Right renal pelvis (tissue), 4 donors: ENCODE data around the gene PPP1R1C. TPM values are rescaled to one million over a fixed set of nuclear protein-coding genes. Genes with fewer than 3 reads are reported as not detected.

Experiments
- DNase-seq, 4 donors: peaks; one replicate each; pipeline ENCODE4 v3.0.0-alpha.2; 2013; ENCODE audit warnings: low read depth in 4 of 4, low spot score in 3 of 4, missing footprints in 1 of 4
- polyA plus RNA-seq, 4 donors: library from polyadenylated mRNA; unstranded; fragments of 120-200 nt; gene quantifications; one replicate each; pipeline ENCODE4 v1.2.1, GENCODE V29; 2013; ENCODE audit not compliant: insufficient read length in 4 of 4

Gene PPP1R1C
- polyA plus RNA-seq, 4 donors = 1.6 to 2.3 (median 1.9) TPM

DNA sequence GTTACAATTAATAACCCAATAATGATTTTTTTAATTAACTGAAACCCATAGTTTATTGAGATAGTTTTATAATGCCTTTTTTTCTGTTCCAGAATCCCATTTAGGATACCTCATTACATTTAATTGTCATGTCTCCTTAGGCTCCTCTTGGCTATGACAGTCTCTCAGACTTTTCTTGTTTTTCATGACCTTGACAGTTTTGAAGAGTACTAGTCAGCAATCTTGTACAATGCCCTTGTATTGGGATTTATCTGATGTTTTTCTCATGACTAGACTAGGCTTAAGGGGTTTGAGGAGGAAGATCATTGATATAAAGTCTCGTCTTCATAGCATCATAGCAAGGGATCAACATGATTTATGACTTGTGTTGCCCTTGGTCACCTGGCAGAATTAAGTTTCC is 72.4 kb downstream of the PPP1R1C start:
- DNase-seq = no peak

GRCh38 chr2:182061739-182062138 is 76.1 kb downstream of the PPP1R1C start:
- DNase-seq = no peak

DNA sequence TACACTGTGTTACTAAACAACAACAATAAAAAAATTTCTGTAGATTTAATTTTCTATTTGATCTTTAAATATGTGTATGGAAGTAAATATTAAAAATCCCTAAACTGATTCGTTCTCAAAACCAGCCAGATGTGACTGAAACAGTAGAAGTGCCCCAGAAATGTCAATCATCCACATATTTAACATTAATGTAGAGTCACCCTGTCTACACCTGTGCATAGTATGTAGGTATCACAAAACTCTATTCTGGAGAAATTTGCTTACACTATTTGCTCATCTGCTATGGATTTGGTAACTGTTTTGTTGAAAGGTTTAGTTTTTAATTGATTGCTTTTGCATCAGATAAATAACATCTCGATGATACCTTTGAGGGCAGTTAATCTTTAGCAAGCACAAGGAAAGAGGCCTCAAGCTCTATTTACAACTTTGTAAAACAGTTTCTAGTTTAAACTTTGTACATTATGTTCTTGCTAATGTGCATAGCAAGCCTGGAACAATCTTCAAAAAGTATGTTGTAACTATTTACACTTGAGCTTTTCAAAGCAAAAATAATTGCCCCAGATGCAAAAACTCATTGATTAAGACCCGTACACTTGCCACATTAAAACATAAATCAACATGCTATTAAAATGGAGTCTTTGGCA is 76.8 kb downstream of the PPP1R1C start:
- DNase-seq = no peak

GRCh38 chr2:182064019-182064778 is 78.5 kb downstream of the PPP1R1C start:
- no peak for DNase-seq

DNA sequence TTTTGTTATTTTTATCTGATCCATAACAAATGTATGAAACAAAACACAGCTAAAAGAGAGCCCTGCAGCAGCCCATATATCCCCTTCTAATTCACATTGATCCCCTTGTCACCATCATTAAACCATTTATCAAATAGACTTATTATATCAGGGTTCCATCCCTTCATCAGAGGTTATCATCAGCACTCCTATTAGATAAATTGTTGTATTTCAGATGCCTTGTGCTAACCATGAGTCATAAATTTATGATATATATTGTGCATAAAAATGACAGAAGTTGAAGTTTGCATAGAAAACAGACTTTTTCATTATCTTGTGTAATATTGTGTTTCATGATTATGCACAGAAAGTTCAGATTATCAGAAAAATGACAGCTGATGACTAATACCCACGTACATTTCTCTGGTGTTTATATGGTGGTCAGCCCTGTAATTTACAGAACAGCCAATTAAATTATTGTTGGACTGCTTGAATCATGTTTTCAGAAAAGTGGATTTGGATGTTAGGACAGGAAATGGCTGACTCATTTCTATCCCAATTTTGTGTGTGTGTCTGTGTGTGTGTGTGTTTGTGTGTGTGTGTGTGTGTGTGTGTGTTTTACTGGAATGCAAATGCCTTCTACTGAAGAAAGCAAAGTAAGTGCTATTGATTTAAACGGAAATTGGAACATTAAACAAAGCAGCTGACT is 80.9 kb downstream of the PPP1R1C start:
- no peak for DNase-seq

GRCh38 chr2:182067393-182067792 is 81.7 kb downstream of the PPP1R1C start:
- DNase-seq = no peak

GRCh38 chr2:182068811-182069210 is 83.2 kb downstream of the PPP1R1C start:
- DNase-seq = no peak

DNA sequence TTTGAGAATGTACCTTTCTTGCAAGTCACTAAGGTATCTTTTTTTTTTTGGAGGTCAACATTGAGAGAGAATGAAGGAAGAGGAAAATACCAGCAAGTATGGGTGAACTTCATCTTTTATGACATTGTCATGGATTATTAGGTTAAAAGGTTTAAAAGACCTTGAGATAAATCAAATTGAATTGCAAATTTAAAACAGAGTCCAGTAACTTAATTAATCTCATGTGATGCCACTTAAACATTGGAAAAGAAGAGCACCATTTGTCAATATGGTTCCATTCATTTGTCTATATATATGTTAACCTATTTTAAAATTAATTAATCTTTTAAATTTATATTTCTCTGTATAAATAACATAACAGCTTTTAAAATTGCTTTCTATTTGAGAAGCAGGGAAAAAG is 83.8 kb downstream of the PPP1R1C start:
- DNase-seq = no peak

- no peak for DNase-seq
These were observed 84.3 kb downstream of the PPP1R1C start for GRCh38 chr2:182069908-182070307.

DNA sequence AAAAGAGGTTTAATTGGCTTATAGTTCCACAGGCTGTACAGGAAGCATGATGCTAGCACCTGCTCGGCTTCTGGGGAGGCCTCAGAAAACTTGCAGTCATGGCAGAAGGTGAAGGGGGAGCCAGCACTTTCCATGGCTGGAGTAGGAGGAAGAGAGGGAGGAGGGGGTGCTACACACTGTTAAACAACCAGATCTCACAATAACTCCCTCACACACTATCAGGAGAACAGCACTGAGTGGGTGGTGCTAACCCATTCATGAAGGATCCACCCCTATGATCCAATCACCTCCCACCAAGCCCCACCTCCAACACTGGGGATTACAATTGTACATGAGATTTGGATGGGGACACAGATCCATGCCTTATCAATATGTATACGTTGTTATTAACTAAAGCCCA is 85.1 kb downstream of the PPP1R1C start:
- DNase-seq = no peak

- no peak for DNase-seq
These were observed 87.2 kb downstream of the PPP1R1C start for GRCh38 chr2:182072861-182073260.

- DNase-seq = no peak
These were observed 88.0 kb downstream of the PPP1R1C start for GRCh38 chr2:182073613-182074012.

GRCh38 chr2:182077023-182077422 is 91.4 kb downstream of the PPP1R1C start:
- DNase-seq = no peak

- peak; percentile 58 to 72 (median 68) for DNase-seq
These were observed 91.9 kb downstream of the PPP1R1C start for GRCh38 chr2:182077448-182078142.

GRCh38 chr2:182078988-182079602 is 93.4 kb downstream of the PPP1R1C start:
- no peak for DNase-seq

DNA sequence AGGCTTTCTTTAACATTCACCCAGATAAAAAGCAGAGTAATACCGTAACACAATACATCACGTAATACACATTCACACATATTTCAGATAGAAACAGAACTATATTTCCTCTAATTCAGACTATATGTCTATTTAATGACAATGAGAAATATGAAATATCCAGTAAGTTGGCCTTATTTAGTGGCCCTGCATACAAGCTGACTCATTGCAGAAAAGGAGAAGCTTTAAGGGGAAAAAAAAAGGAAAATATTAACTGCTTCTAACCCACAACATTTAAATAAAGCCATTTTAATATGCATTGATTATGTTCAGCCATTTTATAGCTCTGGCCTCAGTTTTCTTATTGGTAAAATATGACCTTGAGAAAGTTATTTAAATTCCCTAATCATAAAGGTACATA is 94.8 kb downstream of the PPP1R1C start:
- DNase-seq = no peak

GRCh38 chr2:182081602-182082260 is 96.1 kb downstream of the PPP1R1C start:
- no peak for DNase-seq

DNA sequence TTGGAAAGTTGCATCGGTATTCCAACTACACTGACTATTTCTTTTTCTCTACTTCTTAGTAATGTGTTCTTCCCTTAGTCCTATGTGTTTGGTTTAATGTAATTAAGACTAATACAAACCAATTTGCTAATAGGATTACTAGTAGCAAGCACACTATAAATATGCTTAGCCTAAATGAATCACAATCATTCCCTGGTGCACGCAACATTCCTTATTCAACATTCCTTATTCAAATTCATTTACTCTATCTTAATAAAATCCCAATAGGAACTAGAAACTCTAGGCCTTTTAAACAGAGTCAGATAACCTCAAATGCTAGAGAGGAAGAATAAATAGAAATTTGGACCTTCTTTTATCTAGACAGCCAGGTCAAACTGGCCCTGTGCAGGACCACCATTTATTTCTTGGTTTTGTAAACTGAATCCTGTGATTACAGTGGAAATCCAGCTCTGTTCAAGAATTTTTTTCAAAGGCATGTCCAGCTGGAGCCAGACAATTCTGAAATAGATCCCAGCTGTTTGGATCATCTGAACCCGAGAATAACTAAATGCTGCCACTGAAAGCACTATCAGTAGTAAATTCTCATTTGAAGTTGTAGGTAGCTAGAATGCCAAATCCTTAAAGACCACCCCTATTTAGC is 103.1 kb downstream of the PPP1R1C start:
- peak in 2 of 4 donors; percentile 23 to 38 for DNase-seq

DNA sequence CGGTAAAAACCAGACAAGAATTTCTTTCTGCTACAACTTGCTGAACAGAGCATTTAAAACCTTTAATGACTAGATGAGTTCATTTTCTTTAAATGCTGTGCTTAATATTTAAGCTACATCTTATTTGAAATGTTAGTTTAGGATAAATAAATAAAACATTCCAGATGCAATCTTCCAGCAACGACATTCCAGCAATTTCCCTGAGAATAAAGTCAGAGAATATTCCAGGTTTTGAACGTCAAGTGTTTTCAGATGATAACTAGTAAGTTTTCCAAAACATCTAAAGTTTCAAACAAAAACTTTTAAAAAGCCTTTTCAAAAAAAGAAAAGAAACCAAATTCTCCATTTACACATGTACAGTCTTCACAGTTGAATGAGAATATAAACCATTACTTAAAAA is 104.8 kb downstream of the PPP1R1C start:
- no peak for DNase-seq
